Measurements from ENCODE around the gene MIPOL1. TPM values are rescaled to one million over a fixed set of nuclear protein-coding genes. Genes with fewer than 3 reads are reported as not detected.

The MIPOL1 gene
- total and polyA plus RNA-seq, 4 donors, result 0.51 to 6.6 (median 1.9) TPM

DNA sequence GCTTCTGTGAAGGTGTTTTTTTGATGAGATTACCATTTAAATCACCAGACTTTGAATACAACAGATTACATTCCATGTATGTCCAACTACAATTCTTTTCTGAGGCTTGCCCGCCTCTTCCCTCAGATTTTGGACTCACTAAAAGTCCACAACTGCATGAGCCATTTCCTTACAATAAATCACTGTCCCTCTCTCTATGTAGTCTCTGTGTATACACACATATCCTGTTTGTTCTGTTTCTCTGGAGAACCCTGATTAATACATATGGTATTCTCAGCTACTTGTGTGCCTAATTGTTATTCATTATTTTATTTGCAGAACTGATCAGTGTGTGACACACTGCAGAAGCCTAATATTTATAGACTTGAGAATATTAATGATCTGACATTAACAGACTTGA lies 2.4 kb upstream of the MIPOL1 start:
- no peak overlapping the region for H3K4me3 ChIP-seq (ENCODE audit: low read depth in 1 of 3, low read length in 3 of 3)
- H3K9me3 ChIP-seq (ENCODE audit: control insufficient read depth in 4 of 4, low read length in 3 of 4), result no peaks in the 10 kb centered on the region
- no peak overlapping the region for H3K9ac ChIP-seq (ENCODE audit: low read depth in 1 of 2, low read length in 2 of 2)
- no peak for DNase-seq (ENCODE audit: low spot score)
- TF ChIP-seq YY1 (IDR thresholded peaks at IDR 0.05) (no peak), HNF4A (conservative IDR thresholded peaks at IDR 0.05) (no peak), HNF4G (IDR thresholded peaks at IDR 0.05) (no peak), EGR1 (IDR thresholded peaks at IDR 0.05; ENCODE audit: low read depth in 2 of 2) (no peak), RXRA (IDR thresholded peaks at IDR 0.05) (no peak), NR2F2 (IDR thresholded peaks at IDR 0.05) (no peak), GABPA (IDR thresholded peaks at IDR 0.05 in 1 of 2, conservative IDR thresholded peaks at IDR 0.05 in 1 of 2) (no peak), FOXA1 (IDR thresholded peaks at IDR 0.05) (no peak), JUND (IDR thresholded peaks at IDR 0.05) (no peak), RAD21 (IDR thresholded peaks at IDR 0.05) (no peak), TAF1 (conservative IDR thresholded peaks at IDR 0.05) (no peak), FOXA2 (IDR thresholded peaks at IDR 0.05) (no peak), SP1 (IDR thresholded peaks at IDR 0.05) (no peak)
- TF ChIP-seq, protein P1, sequence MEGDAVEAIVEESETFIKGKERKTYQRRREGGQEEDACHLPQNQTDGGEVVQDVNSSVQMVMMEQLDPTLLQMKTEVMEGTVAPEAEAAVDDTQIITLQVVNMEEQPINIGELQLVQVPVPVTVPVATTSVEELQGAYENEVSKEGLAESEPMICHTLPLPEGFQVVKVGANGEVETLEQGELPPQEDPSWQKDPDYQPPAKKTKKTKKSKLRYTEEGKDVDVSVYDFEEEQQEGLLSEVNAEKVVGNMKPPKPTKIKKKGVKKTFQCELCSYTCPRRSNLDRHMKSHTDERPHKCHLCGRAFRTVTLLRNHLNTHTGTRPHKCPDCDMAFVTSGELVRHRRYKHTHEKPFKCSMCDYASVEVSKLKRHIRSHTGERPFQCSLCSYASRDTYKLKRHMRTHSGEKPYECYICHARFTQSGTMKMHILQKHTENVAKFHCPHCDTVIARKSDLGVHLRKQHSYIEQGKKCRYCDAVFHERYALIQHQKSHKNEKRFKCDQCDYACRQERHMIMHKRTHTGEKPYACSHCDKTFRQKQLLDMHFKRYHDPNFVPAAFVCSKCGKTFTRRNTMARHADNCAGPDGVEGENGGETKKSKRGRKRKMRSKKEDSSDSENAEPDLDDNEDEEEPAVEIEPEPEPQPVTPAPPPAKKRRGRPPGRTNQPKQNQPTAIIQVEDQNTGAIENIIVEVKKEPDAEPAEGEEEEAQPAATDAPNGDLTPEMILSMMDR (IDR thresholded peaks at IDR 0.05; ENCODE audit: low read depth, low read length, missing input control), result no peak
- TF ChIP-seq, protein P2, sequence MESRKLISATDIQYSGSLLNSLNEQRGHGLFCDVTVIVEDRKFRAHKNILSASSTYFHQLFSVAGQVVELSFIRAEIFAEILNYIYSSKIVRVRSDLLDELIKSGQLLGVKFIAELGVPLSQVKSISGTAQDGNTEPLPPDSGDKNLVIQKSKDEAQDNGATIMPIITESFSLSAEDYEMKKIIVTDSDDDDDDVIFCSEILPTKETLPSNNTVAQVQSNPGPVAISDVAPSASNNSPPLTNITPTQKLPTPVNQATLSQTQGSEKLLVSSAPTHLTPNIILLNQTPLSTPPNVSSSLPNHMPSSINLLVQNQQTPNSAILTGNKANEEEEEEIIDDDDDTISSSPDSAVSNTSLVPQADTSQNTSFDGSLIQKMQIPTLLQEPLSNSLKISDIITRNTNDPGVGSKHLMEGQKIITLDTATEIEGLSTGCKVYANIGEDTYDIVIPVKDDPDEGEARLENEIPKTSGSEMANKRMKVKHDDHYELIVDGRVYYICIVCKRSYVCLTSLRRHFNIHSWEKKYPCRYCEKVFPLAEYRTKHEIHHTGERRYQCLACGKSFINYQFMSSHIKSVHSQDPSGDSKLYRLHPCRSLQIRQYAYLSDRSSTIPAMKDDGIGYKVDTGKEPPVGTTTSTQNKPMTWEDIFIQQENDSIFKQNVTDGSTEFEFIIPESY (IDR thresholded peaks at IDR 0.05), result no peak
- TF ChIP-seq, protein P3, sequence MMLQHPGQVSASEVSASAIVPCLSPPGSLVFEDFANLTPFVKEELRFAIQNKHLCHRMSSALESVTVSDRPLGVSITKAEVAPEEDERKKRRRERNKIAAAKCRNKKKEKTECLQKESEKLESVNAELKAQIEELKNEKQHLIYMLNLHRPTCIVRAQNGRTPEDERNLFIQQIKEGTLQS (IDR thresholded peaks at IDR 0.05), result no peak
- TF ChIP-seq, protein P4, sequence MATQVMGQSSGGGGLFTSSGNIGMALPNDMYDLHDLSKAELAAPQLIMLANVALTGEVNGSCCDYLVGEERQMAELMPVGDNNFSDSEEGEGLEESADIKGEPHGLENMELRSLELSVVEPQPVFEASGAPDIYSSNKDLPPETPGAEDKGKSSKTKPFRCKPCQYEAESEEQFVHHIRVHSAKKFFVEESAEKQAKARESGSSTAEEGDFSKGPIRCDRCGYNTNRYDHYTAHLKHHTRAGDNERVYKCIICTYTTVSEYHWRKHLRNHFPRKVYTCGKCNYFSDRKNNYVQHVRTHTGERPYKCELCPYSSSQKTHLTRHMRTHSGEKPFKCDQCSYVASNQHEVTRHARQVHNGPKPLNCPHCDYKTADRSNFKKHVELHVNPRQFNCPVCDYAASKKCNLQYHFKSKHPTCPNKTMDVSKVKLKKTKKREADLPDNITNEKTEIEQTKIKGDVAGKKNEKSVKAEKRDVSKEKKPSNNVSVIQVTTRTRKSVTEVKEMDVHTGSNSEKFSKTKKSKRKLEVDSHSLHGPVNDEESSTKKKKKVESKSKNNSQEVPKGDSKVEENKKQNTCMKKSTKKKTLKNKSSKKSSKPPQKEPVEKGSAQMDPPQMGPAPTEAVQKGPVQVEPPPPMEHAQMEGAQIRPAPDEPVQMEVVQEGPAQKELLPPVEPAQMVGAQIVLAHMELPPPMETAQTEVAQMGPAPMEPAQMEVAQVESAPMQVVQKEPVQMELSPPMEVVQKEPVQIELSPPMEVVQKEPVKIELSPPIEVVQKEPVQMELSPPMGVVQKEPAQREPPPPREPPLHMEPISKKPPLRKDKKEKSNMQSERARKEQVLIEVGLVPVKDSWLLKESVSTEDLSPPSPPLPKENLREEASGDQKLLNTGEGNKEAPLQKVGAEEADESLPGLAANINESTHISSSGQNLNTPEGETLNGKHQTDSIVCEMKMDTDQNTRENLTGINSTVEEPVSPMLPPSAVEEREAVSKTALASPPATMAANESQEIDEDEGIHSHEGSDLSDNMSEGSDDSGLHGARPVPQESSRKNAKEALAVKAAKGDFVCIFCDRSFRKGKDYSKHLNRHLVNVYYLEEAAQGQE (IDR thresholded peaks at IDR 0.05), result no peak
- TF ChIP-seq, protein P5, sequence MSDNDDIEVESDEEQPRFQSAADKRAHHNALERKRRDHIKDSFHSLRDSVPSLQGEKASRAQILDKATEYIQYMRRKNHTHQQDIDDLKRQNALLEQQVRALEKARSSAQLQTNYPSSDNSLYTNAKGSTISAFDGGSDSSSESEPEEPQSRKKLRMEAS (IDR thresholded peaks at IDR 0.05), result no peak
- no peaks in the 10 kb centered on the region for H3K27me3 ChIP-seq (ENCODE audit: control insufficient read depth in 4 of 4, insufficient read depth in 4 of 4, low read length in 3 of 4)
- H3K4me1 ChIP-seq (ENCODE audit: control insufficient read depth in 4 of 4, insufficient read depth in 4 of 4, low read length in 3 of 4), result peaks cover 1 to 5% (median 4%) of the 10 kb centered on the region in 4 donors
- H3K27ac ChIP-seq (ENCODE audit: low read depth in 1 of 2, low read length in 2 of 2), result no peak overlapping the region
- WGBS, result 71% methylated on average over 1 of the region's 1 CpG
- no peaks in the 10 kb centered on the region for H3K36me3 ChIP-seq (ENCODE audit: control insufficient read depth in 4 of 4, insufficient read depth in 3 of 4, low read depth in 1 of 4, low read length in 3 of 4)
